Upper lobe of left lung (tissue), 6 donors: Measurements from ENCODE around the gene ADD2. TPM values are rescaled to one million over a fixed set of nuclear protein-coding genes. Genes with fewer than 3 reads are reported as not detected.

Experiments
- ATAC-seq, 2 donors: fragments of 200-7000 bp; cut with Tn5 transposase; one replicate each; pipeline ENCODE4 v1.9.1; 2022; ENCODE audit warnings: mild to moderate bottlenecking in 2 of 2, moderate library complexity in 2 of 2; ENCODE audit not compliant: low FRiP score in 2 of 2
- DNase-seq, 2 donors: peaks; one replicate each; pipeline ENCODE4 v3.0.0-alpha.2; 2019 to 2020
- H3K27ac ChIP-seq, 4 donors: fragments of 200-600 bp; sonication (generic); one replicate each; pipeline ENCODE4 v1.5.1; 2016 to 2019
- H3K27me3 ChIP-seq, 4 donors: fragments of 200-600 bp; sonication (generic); one replicate each; pipeline ENCODE4 v1.5.1; 2017 to 2019
- H3K36me3 ChIP-seq, 4 donors: fragments of 200-600 bp; sonication (generic); one replicate each; pipeline ENCODE4 v1.5.1; 2016 to 2019
- H3K4me1 ChIP-seq, 4 donors: fragments of 200-600 bp; sonication (generic); one replicate each; pipeline ENCODE4 v1.5.1; 2018 to 2019
- H3K4me3 ChIP-seq, 4 donors: fragments of 200-600 bp; sonication (generic); one replicate each; pipeline ENCODE4 v1.5.1; 2017 to 2019; ENCODE audit warnings: mild to moderate bottlenecking in 2 of 4, moderate library complexity in 1 of 4
- H3K9me3 ChIP-seq, 4 donors: fragments of 200-600 bp; sonication (generic); one replicate each; pipeline ENCODE4 v1.5.1; 2018 to 2019
- CTCF ChIP-seq, 6 experiments: fragments of 450-650 bp in 4 of 6; fragments of 200-600 bp in 2 of 6; sonication (generic) in 2 of 6; IDR thresholded peaks; one replicate each; pipeline ENCODE4 v1.5.1; 2016 to 2019; ENCODE audit warnings: antibody characterized with exemption in 6 of 6
- EP300 ChIP-seq, 4 donors: sonication (generic); formaldehyde crosslinking; IDR thresholded peaks; one replicate each; pipeline ENCODE4 v1.5.1; 2017; ENCODE audit warnings: antibody characterized with exemption in 4 of 4, control low read depth in 2 of 4
- POLR2A ChIP-seq, 4 donors: fragments of 450-650 bp; IDR thresholded peaks; one replicate each; pipeline ENCODE4 v1.5.1; 2016 to 2017; ENCODE audit warnings: antibody characterized with exemption in 4 of 4, mild to moderate bottlenecking in 2 of 4
- POLR2AphosphoS5 ChIP-seq, 2 donors: sonication (generic); formaldehyde crosslinking; IDR thresholded peaks; one replicate each; pipeline ENCODE4 v1.5.1; 2017; ENCODE audit warnings: antibody characterized with exemption in 2 of 2
- WGBS, 2 donors: methylation state at CpG; one replicate each; pipeline ENCODE4 v1.1.5; 2017 to 2018; 5-methylcytosine and 5-hydroxymethylcytosine counted together
- total RNA-seq, 6 donors: library from RNA; depleted of rRNA in 4 of 6; stranded (reverse); fragments of >200 nt in 4 of 6; gene quantifications; one replicate each; pipeline versions ENCODE4 v1.1.0 to v1.2.1, GENCODE V29; 2016 to 2021
- donor health status: DM: no; HTN: no; CAD: no; lungs with moderate emphysema.
- donor health status: DM: no; HTN: yes; CAD: no; lungs with severe emphysema.

The ADD2 gene
- total RNA-seq, 6 donors from 2014 or later, result under 0.01 to 3.3 (median 0.50) TPM

GRCh38 chr2:70632966-70633365, 135.0 kb downstream of the ADD2 start:
- no peak for DNase-seq
- Histone ChIP-seq H3K36me3 (no peaks in the 10 kb centered on the region), H3K9me3 (no peaks in the 10 kb centered on the region), H3K4me3 (no peak overlapping the region), H3K4me1 (no peaks in the 10 kb centered on the region), H3K27ac (no peak overlapping the region), H3K27me3 (no peaks in the 10 kb centered on the region)
- TF ChIP-seq POLR2AphosphoS5 (IDR thresholded peaks at IDR 0.05), result no peak
- TF ChIP-seq CTCF (IDR thresholded peaks at IDR 0.05), result no peak
- TF ChIP-seq EP300 (IDR thresholded peaks at IDR 0.05), result no peak
- TF ChIP-seq POLR2A (IDR thresholded peaks at IDR 0.05), result no peak
- 77 to 82% methylated on average over 1 of the region's 1 CpG for WGBS, 2 donors
- ATAC-seq, result no peak

- ATAC-seq (no peak), DNase-seq (no peak)
- 37 to 38% methylated on average over 1 of the region's 1 CpG for WGBS, 2 donors
- H3K36me3 ChIP-seq, result no peaks in the 10 kb centered on the region
- H3K27me3 ChIP-seq, result no peaks in the 10 kb centered on the region
- H3K4me1 ChIP-seq, result no peaks in the 10 kb centered on the region
- H3K27ac ChIP-seq, result no peak overlapping the region
- TF ChIP-seq POLR2A (IDR thresholded peaks at IDR 0.05) (no peak), EP300 (IDR thresholded peaks at IDR 0.05) (no peak), CTCF (IDR thresholded peaks at IDR 0.05) (no peak), POLR2AphosphoS5 (IDR thresholded peaks at IDR 0.05) (no peak)
- H3K9me3 ChIP-seq, result no peaks in the 10 kb centered on the region
- H3K4me3 ChIP-seq, result no peak overlapping the region
Measured at GRCh38 chr2:70632388-70632787, 135.6 kb downstream of the ADD2 start.

- no peaks in the 10 kb centered on the region for H3K4me1 ChIP-seq
- 61 to 73% methylated on average over 1 of the region's 1 CpG for WGBS, 2 donors
- TF ChIP-seq POLR2A (IDR thresholded peaks at IDR 0.05) (no peak), POLR2AphosphoS5 (IDR thresholded peaks at IDR 0.05) (no peak), EP300 (IDR thresholded peaks at IDR 0.05) (no peak), CTCF (IDR thresholded peaks at IDR 0.05) (no peak)
- DNase-seq (no peak), ATAC-seq (no peak)
- H3K36me3 ChIP-seq, result no peaks in the 10 kb centered on the region
- no peaks in the 10 kb centered on the region for H3K27me3 ChIP-seq
- H3K27ac ChIP-seq, result no peak overlapping the region
- H3K4me3 ChIP-seq, result no peak overlapping the region
- H3K9me3 ChIP-seq, result no peaks in the 10 kb centered on the region
Measured at GRCh38 chr2:70630761-70631160, 137.2 kb downstream of the ADD2 start.

- no peak for TF ChIP-seq POLR2A (IDR thresholded peaks at IDR 0.05)
- TF ChIP-seq EP300 (IDR thresholded peaks at IDR 0.05), result no peak
- TF ChIP-seq CTCF (IDR thresholded peaks at IDR 0.05), result no peak
- TF ChIP-seq POLR2AphosphoS5 (IDR thresholded peaks at IDR 0.05), result no peak
- ATAC-seq (no peak), DNase-seq (no peak)
Measured at GRCh38 chr2:70627211-70627898, 140.6 kb downstream of the ADD2 start.

More at GRCh38 chr2:70627211-70627898, 140.6 kb downstream of the ADD2 start:
- no peak overlapping the region for H3K27ac ChIP-seq
- H3K9me3 ChIP-seq, result no peaks in the 10 kb centered on the region
- H3K36me3 ChIP-seq, result no peaks in the 10 kb centered on the region
- no peaks in the 10 kb centered on the region for H3K4me1 ChIP-seq
- WGBS, 2 donors, result 46 to 60% methylated on average over 2 of the region's 2 CpGs
- no peak overlapping the region for H3K4me3 ChIP-seq
- H3K27me3 ChIP-seq, result no peaks in the 10 kb centered on the region
